NCI-H1105 treated with DMSO at 0.1 percent for 48 hours (cell line): ENCODE data around the gene STK32B.
A peak's percentile ranks its signal among the peaks of the same experiment; 100 is the strongest.

ENCODE experiments used
- DNase-seq: peaks from one replicate; lab custom pipeline; 2025; lab: John Stamatoyannopoulos, UW

STK32B gene

GRCh38 chr4:5125321-5125720 lies 74.0 kb downstream of the STK32B start:
- peak; percentile 24 for DNase-seq

GRCh38 chr4:5126231-5126630 lies 75.0 kb downstream of the STK32B start:
- DNase-seq, result no peak

- no peak for DNase-seq
Observed at GRCh38 chr4:5126857-5127256, 75.6 kb downstream of the STK32B start.

DNA sequence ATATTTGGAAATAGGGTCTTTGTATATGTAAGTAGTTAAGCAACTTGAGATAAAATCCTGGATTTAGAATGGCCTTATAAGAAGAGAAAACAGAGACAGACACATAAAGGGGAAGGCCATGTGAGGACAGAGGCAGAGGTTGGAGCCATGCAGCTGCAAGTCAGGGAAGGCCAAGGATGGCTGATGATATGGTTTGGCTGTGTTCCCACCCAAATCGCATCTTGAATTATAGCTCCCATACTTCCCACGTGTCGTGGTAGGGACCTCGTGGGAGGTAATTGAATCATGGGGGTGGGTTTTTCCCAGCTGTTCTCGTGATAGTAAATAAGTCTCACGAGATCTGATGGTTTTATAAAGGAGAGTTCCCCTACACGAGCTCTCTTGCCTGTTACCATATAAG lies 76.3 kb downstream of the STK32B start:
- no peak for DNase-seq

DNA sequence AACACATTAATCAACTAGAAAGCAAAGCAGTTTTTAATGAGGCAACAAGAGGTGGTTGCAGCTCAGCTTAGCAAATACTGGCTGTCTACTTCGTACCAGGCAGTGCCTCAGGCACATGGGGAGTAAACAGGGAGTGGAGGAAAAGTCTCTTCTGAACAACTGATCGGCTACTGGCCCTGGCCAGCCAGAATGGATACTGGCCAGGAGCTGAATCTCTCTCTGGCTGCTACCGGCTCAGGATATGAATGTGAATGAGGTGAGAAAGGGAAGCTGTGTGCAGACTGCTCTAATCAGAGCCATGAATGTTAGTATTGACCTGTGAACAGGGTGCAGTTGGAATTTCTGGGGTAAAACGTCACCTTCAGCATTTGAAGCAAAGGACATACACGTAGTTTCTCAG lies 77.3 kb downstream of the STK32B start:
- no peak for DNase-seq

DNA sequence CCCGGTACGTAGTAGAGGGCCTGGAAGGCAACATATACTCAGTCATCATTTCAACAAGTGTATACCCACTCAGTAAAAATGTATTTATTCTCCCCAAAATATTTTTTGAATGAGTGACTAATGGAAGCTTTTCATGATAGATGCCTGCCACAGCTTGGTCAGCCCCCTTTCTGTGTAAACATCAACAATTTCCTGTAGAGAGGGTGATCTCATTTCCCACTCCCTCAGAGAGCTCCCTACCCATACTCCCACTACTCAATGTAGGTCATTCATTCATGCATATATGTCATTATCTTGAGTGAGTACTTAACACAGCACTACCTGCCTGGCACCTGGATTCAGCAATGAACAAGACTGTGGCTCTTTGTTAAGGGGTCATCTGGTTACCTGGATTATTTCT lies 81.9 kb downstream of the STK32B start:
- no peak for DNase-seq

- no peak for DNase-seq
Observed at GRCh38 chr4:5133933-5134594, 82.8 kb downstream of the STK32B start.

DNA sequence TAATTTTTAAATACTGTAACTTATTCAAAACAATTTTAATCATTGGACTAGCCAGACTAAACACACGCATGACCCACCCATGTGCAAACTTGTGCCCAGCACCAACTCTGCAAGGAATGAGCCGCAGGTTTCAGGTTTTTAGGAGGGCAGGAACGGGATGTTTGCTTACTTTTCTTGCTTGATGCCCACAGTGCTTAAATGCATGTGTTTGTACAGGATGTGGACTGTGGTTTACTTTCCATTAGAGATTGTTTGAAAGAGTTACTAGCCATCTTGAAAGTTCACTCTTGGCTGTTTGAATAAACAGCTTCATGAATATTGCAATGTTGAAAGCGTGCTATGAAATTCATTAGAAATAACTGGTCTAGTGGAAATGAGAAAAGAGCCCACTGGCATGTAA lies 83.3 kb downstream of the STK32B start:
- no peak for DNase-seq

DNA sequence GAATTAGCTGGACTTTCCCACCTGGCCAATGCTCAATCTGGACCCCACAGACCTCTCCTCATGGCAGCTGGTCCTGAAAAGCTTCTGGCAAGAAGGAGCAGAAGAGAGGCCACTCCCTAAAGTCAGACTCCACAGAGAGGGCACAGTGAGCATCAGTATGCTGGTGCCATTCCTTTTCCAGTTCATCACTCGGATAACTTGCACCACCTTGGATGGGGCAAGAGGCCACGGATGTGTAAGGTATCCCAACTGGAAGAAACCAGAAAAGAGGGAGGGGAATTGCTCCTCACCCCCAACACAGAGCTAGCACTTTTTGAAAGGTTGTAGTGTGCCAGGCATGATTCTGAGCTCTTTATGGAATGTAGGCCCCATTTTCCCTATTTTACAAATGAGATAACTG lies 85.9 kb downstream of the STK32B start:
- no peak for DNase-seq

GRCh38 chr4:5137927-5138326 lies 86.6 kb downstream of the STK32B start:
- no peak for DNase-seq

DNA sequence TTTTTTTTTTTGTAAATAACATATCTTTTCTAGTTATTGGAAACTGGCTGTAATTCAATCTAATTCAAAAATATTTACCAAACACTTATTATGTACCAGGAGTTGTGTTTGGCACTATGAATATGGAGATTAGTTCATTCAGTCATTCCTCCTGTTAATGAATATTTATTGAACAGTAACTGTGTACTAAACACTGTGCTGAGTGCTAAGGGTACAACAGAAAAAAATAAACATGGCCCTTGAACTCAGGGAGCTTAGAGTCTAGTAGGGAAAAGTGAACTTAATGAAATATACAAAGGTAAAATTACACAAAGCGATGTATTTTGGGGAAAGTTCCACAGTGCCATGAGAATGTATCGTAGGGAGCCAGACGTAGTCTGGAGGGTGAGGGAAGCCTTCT lies 87.1 kb downstream of the STK32B start:
- DNase-seq, result no peak

- no peak for DNase-seq
Observed at GRCh38 chr4:5139141-5139540, 87.9 kb downstream of the STK32B start.

GRCh38 chr4:5141802-5142201 lies 90.5 kb downstream of the STK32B start:
- no peak for DNase-seq

DNA sequence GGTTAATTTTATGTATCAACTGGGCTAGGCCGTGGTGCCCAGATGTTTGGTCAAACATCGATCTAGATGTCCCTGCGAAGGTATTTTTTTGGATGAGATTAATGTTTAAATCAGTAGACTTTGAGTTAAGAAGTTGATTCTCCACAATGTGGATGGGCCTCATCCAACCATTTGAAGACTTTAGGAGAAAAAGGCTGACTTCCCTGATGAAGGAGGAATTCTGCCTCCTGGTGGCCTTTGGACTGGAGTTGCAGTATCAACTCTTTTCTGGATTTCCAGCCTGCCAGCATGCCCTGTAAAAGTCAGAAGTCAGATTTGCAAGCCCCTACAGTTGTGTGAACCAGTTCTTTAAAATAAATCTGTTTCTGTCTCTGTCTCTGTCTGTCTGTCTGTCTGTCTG lies 91.4 kb downstream of the STK32B start:
- DNase-seq, result no peak

- no peak for DNase-seq
Observed at GRCh38 chr4:5143306-5143861, 92.1 kb downstream of the STK32B start.

DNA sequence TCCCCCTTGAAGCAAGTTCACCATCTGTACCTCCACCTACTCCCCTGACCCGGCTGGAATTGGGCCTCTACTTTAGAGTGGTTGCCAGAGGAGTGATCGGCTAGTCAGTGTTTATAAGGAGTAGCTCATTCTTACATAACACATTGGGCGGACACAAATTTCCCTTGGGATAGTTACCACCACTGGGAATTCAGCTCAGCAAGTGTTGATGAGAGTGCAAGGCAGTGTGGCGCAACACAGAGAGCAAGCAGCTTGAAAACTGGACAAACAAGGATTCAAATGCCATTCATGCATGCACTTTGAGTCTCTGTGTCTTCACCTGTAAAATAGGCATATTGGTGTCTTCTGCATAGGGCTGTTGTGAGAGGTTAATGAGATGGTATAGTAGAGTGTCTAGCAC lies 92.7 kb downstream of the STK32B start:
- DNase-seq, result no peak

GRCh38 chr4:5144384-5144783 lies 93.1 kb downstream of the STK32B start:
- no peak for DNase-seq

GRCh38 chr4:5146248-5146647 lies 95.0 kb downstream of the STK32B start:
- no peak for DNase-seq

- DNase-seq, result no peak
Observed at GRCh38 chr4:5152521-5152920, 101.2 kb downstream of the STK32B start.

GRCh38 chr4:5156682-5157081 lies 105.4 kb downstream of the STK32B start:
- DNase-seq, result no peak

GRCh38 chr4:5157791-5158770 lies 106.8 kb downstream of the STK32B start:
- DNase-seq, result no peak

DNA sequence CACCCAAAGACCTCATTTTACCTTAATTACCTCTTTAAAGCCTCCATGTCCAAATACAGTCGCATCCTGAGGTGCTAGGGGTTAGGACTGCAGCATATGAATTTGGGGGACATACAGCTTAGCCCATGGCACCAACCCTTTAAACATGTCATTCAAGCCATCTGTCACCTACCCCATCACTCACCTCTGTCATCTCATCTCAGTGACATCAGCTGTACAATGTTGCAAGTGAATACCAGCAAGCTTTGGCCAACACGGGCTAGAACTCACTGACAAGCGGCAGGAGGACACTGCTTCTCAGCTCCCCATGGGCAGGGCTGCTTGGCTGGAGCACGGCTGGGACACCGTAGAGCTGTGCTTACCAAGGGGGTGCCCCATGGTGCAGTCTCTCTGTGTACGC lies 107.5 kb downstream of the STK32B start:
- DNase-seq, result no peak

DNA sequence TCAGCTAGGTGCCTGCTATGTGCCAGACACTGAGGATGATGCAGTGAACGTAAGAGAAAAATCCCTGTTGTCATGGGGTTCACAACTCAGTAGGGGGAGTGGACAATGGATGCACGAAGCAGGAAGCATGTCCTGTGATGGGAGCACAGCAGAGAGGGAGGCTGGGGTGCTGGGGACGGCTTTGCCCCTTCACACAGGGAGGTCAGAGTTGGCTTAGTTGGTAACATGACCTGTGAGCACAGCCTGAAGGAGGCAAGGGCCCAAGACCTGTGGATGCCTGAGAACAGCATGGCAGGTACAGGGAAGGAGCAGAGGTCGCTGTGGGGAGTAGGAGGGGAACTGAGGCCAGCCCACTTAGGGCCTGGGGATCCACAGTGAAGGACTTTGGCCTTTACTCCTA lies 109.4 kb downstream of the STK32B start:
- no peak for DNase-seq
